Esophagus muscularis mucosa (tissue), 4 donors: Measurements from ENCODE around the gene FBXL7. TPM values are rescaled to one million over a fixed set of nuclear protein-coding genes. Genes with fewer than 3 reads are reported as not detected.

Experiments
- DNase-seq: peaks from one replicate; pipeline ENCODE4 v3.0.0-alpha.2; 2017; ENCODE audit errors: extremely low spot score
- H3K27ac ChIP-seq, 4 donors: fragments of 200-600 bp; sonication (generic); replicated peaks in 1 of 4; 1 replicate in 3 of 4; 2 replicates in 1 of 4; pipeline ENCODE4 v1.5.1; 2016 to 2019; ENCODE audit warnings: mild to moderate bottlenecking in 1 of 4
- H3K27me3 ChIP-seq, 4 donors: fragments of 200-600 bp; sonication (generic); one replicate each; pipeline versions ENCODE4 v1.5.1 to v1.6.0; 2016 to 2019
- H3K36me3 ChIP-seq, 4 donors: fragments of 200-600 bp; sonication (generic); one replicate each; pipeline ENCODE4 v1.5.1; 2016 to 2019
- H3K4me1 ChIP-seq, 4 donors: fragments of 200-600 bp; sonication (generic); one replicate each; pipeline ENCODE4 v1.5.1; 2016 to 2019
- H3K4me3 ChIP-seq, 4 donors: fragments of 200-600 bp; sonication (generic); 1 replicate in 2 of 4; 2 replicates in 2 of 4; pipeline ENCODE4 v1.5.1; 2016 to 2019; ENCODE audit warnings: mild to moderate bottlenecking in 4 of 4, moderate library complexity in 1 of 4
- H3K9me3 ChIP-seq, 4 donors: fragments of 200-600 bp; sonication (generic); 1 replicate in 3 of 4; 2 replicates in 1 of 4; pipeline ENCODE4 v1.5.1; 2016 to 2019
- CTCF ChIP-seq, 3 experiments: fragments of 200-600 bp in 2 of 3; fragments of 450-650 bp in 1 of 3; sonication (generic) in 2 of 3; IDR thresholded peaks; one replicate each; pipeline ENCODE4 v1.5.1; 2017 to 2019; ENCODE audit warnings: antibody characterized with exemption in 3 of 3, mild to moderate bottlenecking in 2 of 3, moderate library complexity in 1 of 3
- EP300 ChIP-seq: sonication (generic); formaldehyde crosslinking; IDR thresholded peaks from one replicate; pipeline ENCODE4 v1.6.1; 2017; ENCODE audit warnings: antibody characterized with exemption
- POLR2A ChIP-seq: fragments of 450-650 bp; IDR thresholded peaks from one replicate; pipeline ENCODE4 v1.6.1; 2017; ENCODE audit warnings: antibody characterized with exemption, moderate library complexity, mild to moderate bottlenecking, low read depth
- POLR2AphosphoS5 ChIP-seq, 2 donors: sonication (generic); formaldehyde crosslinking; IDR thresholded peaks; one replicate each; pipeline ENCODE4 v1.6.1; 2017; ENCODE audit warnings: antibody characterized with exemption in 2 of 2
- WGBS: methylation state at CpG from one replicate; pipeline ENCODE4 v1.1.5; 2018; 5-methylcytosine and 5-hydroxymethylcytosine counted together
- intact Hi-C: fragments of 100-400 bp; cut with DNase I; formaldehyde crosslinking; loops from one replicate; pipeline ENCODE4 v1.15.1; 2023
- total RNA-seq, 4 donors: library from RNA; depleted of rRNA; stranded (reverse); fragments of >200 nt; gene quantifications; one replicate each; pipeline versions ENCODE4 v1.1.0 to v1.2.1, GENCODE V29; 2016

The FBXL7 gene
- total RNA-seq, 4 donors from 2014 or later, result 25.7 to 37.7 (median 27.6) TPM

- WGBS, result 80% methylated on average over 3 of the region's 3 CpGs
These were observed 291.9 kb downstream of the FBXL7 start for GRCh38 chr5:15791859-15792258.

GRCh38 chr5:15794052-15794985 is 294.3 kb downstream of the FBXL7 start:
- no peak overlapping the region for H3K27ac ChIP-seq

More at GRCh38 chr5:15791859-15792258, 291.9 kb downstream of the FBXL7 start:
- Histone ChIP-seq H3K36me3 (no peaks in the 10 kb centered on the region), H3K4me3 (no peak overlapping the region), H3K27ac (no peak overlapping the region), H3K4me1 (peaks cover 16 to 51% (median 44%) of the 10 kb centered on the region in 4 donors), H3K9me3 (no peaks in the 10 kb centered on the region), H3K27me3 (no peaks in the 10 kb centered on the region)
- TF ChIP-seq CTCF (IDR thresholded peaks at IDR 0.05) (no peak), EP300 (no peak)
- DNase-seq, result no peak
- intact Hi-C loops, result no loop called here

GRCh38 chr5:15796096-15796495 is 296.1 kb downstream of the FBXL7 start:
- H3K36me3 ChIP-seq, result no peaks in the 10 kb centered on the region
- no peaks in the 10 kb centered on the region for H3K9me3 ChIP-seq
- H3K27me3 ChIP-seq, result no peaks in the 10 kb centered on the region
- H3K4me3 ChIP-seq, result no peak overlapping the region
- 66% methylated on average over 2 of the region's 2 CpGs for WGBS
- DNase-seq, result no peak
- no peak overlapping the region for H3K27ac ChIP-seq
- TF ChIP-seq CTCF (IDR thresholded peaks at IDR 0.05) (no peak), POLR2AphosphoS5 (IDR thresholded peaks at IDR 0.05) (no peak), EP300 (no peak), POLR2A (no peak)
- intact Hi-C loops, result no loop called here
- peaks cover 24 to 39% (median 35%) of the 10 kb centered on the region in 4 donors for H3K4me1 ChIP-seq

More at GRCh38 chr5:15794052-15794985, 294.3 kb downstream of the FBXL7 start:
- H3K36me3 ChIP-seq, result no peaks in the 10 kb centered on the region
- H3K4me1 ChIP-seq, result peaks cover 24 to 52% (median 49%) of the 10 kb centered on the region in 4 donors
- H3K9me3 ChIP-seq, result no peaks in the 10 kb centered on the region
- no peak for TF ChIP-seq EP300
- TF ChIP-seq CTCF (IDR thresholded peaks at IDR 0.05), result peak; percentile 17 to 19 (median 18)
- 47% methylated on average over 6 of the region's 6 CpGs for WGBS
- H3K4me3 ChIP-seq, result no peak overlapping the region
- intact Hi-C loops, result no loop called here
- H3K27me3 ChIP-seq, result no peaks in the 10 kb centered on the region
- DNase-seq, result no peak

- H3K9me3 ChIP-seq, result no peaks in the 10 kb centered on the region
- intact Hi-C loops, result no loop called here
- TF ChIP-seq POLR2A (no peak), CTCF (IDR thresholded peaks at IDR 0.05) (no peak), POLR2AphosphoS5 (IDR thresholded peaks at IDR 0.05) (no peak), EP300 (no peak)
- DNase-seq, result no peak
- H3K4me1 ChIP-seq, result peaks cover 24 to 38% (median 32%) of the 10 kb centered on the region in 4 donors
- no peak overlapping the region for H3K27ac ChIP-seq
- H3K4me3 ChIP-seq, result no peak overlapping the region
- H3K36me3 ChIP-seq, result no peaks in the 10 kb centered on the region
- no peaks in the 10 kb centered on the region for H3K27me3 ChIP-seq
- WGBS, result 92% methylated on average over 6 of the region's 6 CpGs
These were observed 296.6 kb downstream of the FBXL7 start for GRCh38 chr5:15796557-15796956.
